ENCODE data around the gene TMEM232.

The TMEM232 gene

GRCh38 chr5:110514030-110514429 is 212.4 kb downstream of the TMEM232 start:
- H2BK12ac ChIP-seq (ENCODE audit: low read length) = no peak overlapping the region
- H3K9ac ChIP-seq (ENCODE audit: low read depth, low read length, poor library complexity) = no peak overlapping the region
- no peak overlapping the region for H2AFZ ChIP-seq (ENCODE audit: low read length)
- no peaks in the 10 kb centered on the region for H3K9me3 ChIP-seq (replicated peaks in 1 of 2; ENCODE audit: control insufficient read depth in 2 of 2, insufficient read depth in 1 of 2, low read depth in 1 of 2, low read length in 2 of 2)
- no CpG with 5 or more reads among the region's 2 CpGs for WGBS, 2 donors (ENCODE audit: extremely low coverage in 2 of 2, insufficient read length in 2 of 2, insufficient replicate concordance in 1 of 2)
- no peaks in the 10 kb centered on the region for H3K27me3 ChIP-seq (ENCODE audit: control insufficient read depth in 3 of 3, insufficient read depth in 3 of 3, low read depth in 1 of 3, low read length in 3 of 3)
- H3K36me3 ChIP-seq (replicated peaks in 1 of 2; ENCODE audit: control insufficient read depth in 2 of 2, insufficient read depth in 2 of 2, low read length in 2 of 2) = no peaks in the 10 kb centered on the region
- peaks cover 4 to 5% of the 10 kb centered on the region in 2 donors for H3K4me1 ChIP-seq (ENCODE audit: control insufficient read depth in 2 of 2, insufficient read depth in 1 of 2, low read depth in 1 of 2, low read length in 2 of 2)
- H2AK5ac ChIP-seq (ENCODE audit: low read depth, low read length) = no peak overlapping the region
- H3K4me2 ChIP-seq (ENCODE audit: insufficient read depth, low read length, poor library complexity, severe bottlenecking) = no peak overlapping the region
- H2BK15ac ChIP-seq (ENCODE audit: low read length) = no peak overlapping the region
- H2BK5ac ChIP-seq (ENCODE audit: low read length) = no peak overlapping the region
- no peak overlapping the region for H4K8ac ChIP-seq (ENCODE audit: low read depth, low read length)
- no peak overlapping the region for H3K23ac ChIP-seq (ENCODE audit: low read depth, low read length, poor library complexity)
- no peaks in the 10 kb centered on the region for H3K79me1 ChIP-seq (ENCODE audit: low read depth, low read length)
- H2BK120ac ChIP-seq (ENCODE audit: low read depth, low read length) = no peak overlapping the region
- H3K4ac ChIP-seq (ENCODE audit: low read length) = no peak overlapping the region
- no peak for DNase-seq (ENCODE audit: low spot score)
- no peak overlapping the region for H3K4me3 ChIP-seq (ENCODE audit: low read length in 2 of 2)
- no peak overlapping the region for H4K91ac ChIP-seq (ENCODE audit: low read depth, low read length, poor library complexity)
- H3K27ac ChIP-seq (replicated peaks; ENCODE audit: low read length) = no peak overlapping the region
- no peak overlapping the region for H3K18ac ChIP-seq (ENCODE audit: low read length)
- H3K14ac ChIP-seq (ENCODE audit: low read length) = no peak overlapping the region

DNA sequence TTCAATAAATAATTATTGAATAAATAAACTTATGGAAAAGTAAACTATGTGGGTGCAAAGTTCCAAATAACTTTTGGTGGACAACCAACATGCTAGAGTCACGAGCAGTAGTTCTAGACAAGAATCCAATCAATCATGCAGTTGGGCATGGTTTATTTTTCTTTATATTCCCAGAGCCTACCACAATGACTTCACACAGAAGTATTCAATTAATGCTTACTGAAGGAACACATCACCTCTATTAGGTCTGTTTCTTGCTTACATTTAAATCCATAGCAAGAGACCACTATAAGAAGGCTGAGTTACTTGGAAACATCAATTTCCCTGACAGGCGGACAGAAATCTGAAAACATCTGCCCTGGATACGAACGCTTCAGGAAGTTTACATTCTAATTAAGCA is 214.2 kb downstream of the TMEM232 start:
- no peaks in the 10 kb centered on the region for H3K36me3 ChIP-seq (replicated peaks in 1 of 2; ENCODE audit: control insufficient read depth in 2 of 2, insufficient read depth in 2 of 2, low read length in 2 of 2)
- H2BK12ac ChIP-seq (ENCODE audit: low read length) = no peak overlapping the region
- H4K91ac ChIP-seq (ENCODE audit: low read depth, low read length, poor library complexity) = no peak overlapping the region
- no peaks in the 10 kb centered on the region for H3K79me1 ChIP-seq (ENCODE audit: low read depth, low read length)
- no peak overlapping the region for H3K4ac ChIP-seq (ENCODE audit: low read length)
- no peak overlapping the region for H3K27ac ChIP-seq (replicated peaks; ENCODE audit: low read length)
- H3K4me2 ChIP-seq (ENCODE audit: insufficient read depth, low read length, poor library complexity, severe bottlenecking) = no peak overlapping the region
- no peak overlapping the region for H2BK15ac ChIP-seq (ENCODE audit: low read length)
- H4K8ac ChIP-seq (ENCODE audit: low read depth, low read length) = no peak overlapping the region
- no peak overlapping the region for H3K23ac ChIP-seq (ENCODE audit: low read depth, low read length, poor library complexity)
- DNase-seq (ENCODE audit: low spot score) = no peak
- H3K27me3 ChIP-seq (ENCODE audit: control insufficient read depth in 3 of 3, insufficient read depth in 3 of 3, low read depth in 1 of 3, low read length in 3 of 3) = no peaks in the 10 kb centered on the region
- H2AK5ac ChIP-seq (ENCODE audit: low read depth, low read length) = no peak overlapping the region
- no peak overlapping the region for H3K9ac ChIP-seq (ENCODE audit: low read depth, low read length, poor library complexity)
- no peak overlapping the region for H3K4me3 ChIP-seq (ENCODE audit: low read length in 2 of 2)
- no CpG with 5 or more reads among the region's 4 CpGs for WGBS, 2 donors (ENCODE audit: extremely low coverage in 2 of 2, insufficient read length in 2 of 2, insufficient replicate concordance in 1 of 2)
- H2AFZ ChIP-seq (ENCODE audit: low read length) = no peak overlapping the region
- H2BK5ac ChIP-seq (ENCODE audit: low read length) = no peak overlapping the region
- no peak overlapping the region for H3K14ac ChIP-seq (ENCODE audit: low read length)
- no peaks in the 10 kb centered on the region for H3K9me3 ChIP-seq (replicated peaks in 1 of 2; ENCODE audit: control insufficient read depth in 2 of 2, insufficient read depth in 1 of 2, low read depth in 1 of 2, low read length in 2 of 2)
- H3K4me1 ChIP-seq (ENCODE audit: control insufficient read depth in 2 of 2, insufficient read depth in 1 of 2, low read depth in 1 of 2, low read length in 2 of 2) = peaks cover 2 to 3% of the 10 kb centered on the region in 2 donors
- H3K18ac ChIP-seq (ENCODE audit: low read length) = no peak overlapping the region
- no peak overlapping the region for H2BK120ac ChIP-seq (ENCODE audit: low read depth, low read length)

- Histone ChIP-seq H3K4ac (ENCODE audit: low read length) (no peak overlapping the region), H3K4me1 (ENCODE audit: control insufficient read depth in 2 of 2, insufficient read depth in 1 of 2, low read depth in 1 of 2, low read length in 2 of 2) (peaks cover 0 to 1% of the 10 kb centered on the region in 2 donors), H3K79me1 (ENCODE audit: low read depth, low read length) (no peaks in the 10 kb centered on the region), H3K36me3 (replicated peaks in 1 of 2; ENCODE audit: control insufficient read depth in 2 of 2, insufficient read depth in 2 of 2, low read length in 2 of 2) (no peaks in the 10 kb centered on the region), H2BK15ac (ENCODE audit: low read length) (no peak overlapping the region), H2AFZ (ENCODE audit: low read length) (no peak overlapping the region), H3K9ac (ENCODE audit: low read depth, low read length, poor library complexity) (no peak overlapping the region), H4K8ac (ENCODE audit: low read depth, low read length) (no peak overlapping the region), H3K23ac (ENCODE audit: low read depth, low read length, poor library complexity) (no peak overlapping the region), H2BK120ac (ENCODE audit: low read depth, low read length) (no peak overlapping the region), H2AK5ac (ENCODE audit: low read depth, low read length) (no peak overlapping the region), H3K18ac (ENCODE audit: low read length) (no peak overlapping the region), H3K4me3 (ENCODE audit: low read length in 2 of 2) (no peak overlapping the region), H2BK5ac (ENCODE audit: low read length) (no peak overlapping the region), H3K27me3 (ENCODE audit: control insufficient read depth in 3 of 3, insufficient read depth in 3 of 3, low read depth in 1 of 3, low read length in 3 of 3) (no peaks in the 10 kb centered on the region), H3K4me2 (ENCODE audit: insufficient read depth, low read length, poor library complexity, severe bottlenecking) (no peak overlapping the region), H4K91ac (ENCODE audit: low read depth, low read length, poor library complexity) (no peak overlapping the region), H3K14ac (ENCODE audit: low read length) (no peak overlapping the region), H3K27ac (replicated peaks; ENCODE audit: low read length) (no peak overlapping the region), H3K9me3 (replicated peaks in 1 of 2; ENCODE audit: control insufficient read depth in 2 of 2, insufficient read depth in 1 of 2, low read depth in 1 of 2, low read length in 2 of 2) (no peaks in the 10 kb centered on the region), H2BK12ac (ENCODE audit: low read length) (no peak overlapping the region)
- DNase-seq (ENCODE audit: low spot score) = no peak
These were observed 216.3 kb downstream of the TMEM232 start for GRCh38 chr5:110510146-110510545.

- no peak overlapping the region for H2BK5ac ChIP-seq (ENCODE audit: low read length)
- no peaks in the 10 kb centered on the region for H3K36me3 ChIP-seq (replicated peaks in 1 of 2; ENCODE audit: control insufficient read depth in 2 of 2, insufficient read depth in 2 of 2, low read length in 2 of 2)
- DNase-seq (ENCODE audit: low spot score) = no peak
- no peak overlapping the region for H3K4me2 ChIP-seq (ENCODE audit: insufficient read depth, low read length, poor library complexity, severe bottlenecking)
- no peak overlapping the region for H3K4ac ChIP-seq (ENCODE audit: low read length)
- no peak overlapping the region for H3K9ac ChIP-seq (ENCODE audit: low read depth, low read length, poor library complexity)
- peaks cover 0 to 1% of the 10 kb centered on the region in 2 donors for H3K4me1 ChIP-seq (ENCODE audit: control insufficient read depth in 2 of 2, insufficient read depth in 1 of 2, low read depth in 1 of 2, low read length in 2 of 2)
- H3K23ac ChIP-seq (ENCODE audit: low read depth, low read length, poor library complexity) = no peak overlapping the region
- H2BK12ac ChIP-seq (ENCODE audit: low read length) = no peak overlapping the region
- H3K27ac ChIP-seq (replicated peaks; ENCODE audit: low read length) = no peak overlapping the region
- H3K79me1 ChIP-seq (ENCODE audit: low read depth, low read length) = no peaks in the 10 kb centered on the region
- no peak overlapping the region for H4K91ac ChIP-seq (ENCODE audit: low read depth, low read length, poor library complexity)
- no peak overlapping the region for H4K8ac ChIP-seq (ENCODE audit: low read depth, low read length)
- H3K9me3 ChIP-seq (replicated peaks in 1 of 2; ENCODE audit: control insufficient read depth in 2 of 2, insufficient read depth in 1 of 2, low read depth in 1 of 2, low read length in 2 of 2) = no peaks in the 10 kb centered on the region
- no peak overlapping the region for H3K4me3 ChIP-seq (ENCODE audit: low read length in 2 of 2)
- H2AFZ ChIP-seq (ENCODE audit: low read length) = no peak overlapping the region
- H3K27me3 ChIP-seq (ENCODE audit: control insufficient read depth in 3 of 3, insufficient read depth in 3 of 3, low read depth in 1 of 3, low read length in 3 of 3) = no peaks in the 10 kb centered on the region
- H2BK120ac ChIP-seq (ENCODE audit: low read depth, low read length) = no peak overlapping the region
- no CpG with 5 or more reads among the region's 2 CpGs for WGBS, 2 donors (ENCODE audit: extremely low coverage in 2 of 2, insufficient read length in 2 of 2, insufficient replicate concordance in 1 of 2)
- H2AK5ac ChIP-seq (ENCODE audit: low read depth, low read length) = no peak overlapping the region
- no peak overlapping the region for H2BK15ac ChIP-seq (ENCODE audit: low read length)
- no peak overlapping the region for H3K18ac ChIP-seq (ENCODE audit: low read length)
- H3K14ac ChIP-seq (ENCODE audit: low read length) = no peak overlapping the region
These were observed 218.5 kb downstream of the TMEM232 start for GRCh38 chr5:110507972-110508371.
